Measurements from ENCODE around the gene ZNF212. TPM values are rescaled to one million over a fixed set of nuclear protein-coding genes. Genes with fewer than 3 reads are reported as not detected.

Gene ZNF212
- total RNA-seq, 1 experiment from 2014 or later: 18.6 TPM

DNA sequence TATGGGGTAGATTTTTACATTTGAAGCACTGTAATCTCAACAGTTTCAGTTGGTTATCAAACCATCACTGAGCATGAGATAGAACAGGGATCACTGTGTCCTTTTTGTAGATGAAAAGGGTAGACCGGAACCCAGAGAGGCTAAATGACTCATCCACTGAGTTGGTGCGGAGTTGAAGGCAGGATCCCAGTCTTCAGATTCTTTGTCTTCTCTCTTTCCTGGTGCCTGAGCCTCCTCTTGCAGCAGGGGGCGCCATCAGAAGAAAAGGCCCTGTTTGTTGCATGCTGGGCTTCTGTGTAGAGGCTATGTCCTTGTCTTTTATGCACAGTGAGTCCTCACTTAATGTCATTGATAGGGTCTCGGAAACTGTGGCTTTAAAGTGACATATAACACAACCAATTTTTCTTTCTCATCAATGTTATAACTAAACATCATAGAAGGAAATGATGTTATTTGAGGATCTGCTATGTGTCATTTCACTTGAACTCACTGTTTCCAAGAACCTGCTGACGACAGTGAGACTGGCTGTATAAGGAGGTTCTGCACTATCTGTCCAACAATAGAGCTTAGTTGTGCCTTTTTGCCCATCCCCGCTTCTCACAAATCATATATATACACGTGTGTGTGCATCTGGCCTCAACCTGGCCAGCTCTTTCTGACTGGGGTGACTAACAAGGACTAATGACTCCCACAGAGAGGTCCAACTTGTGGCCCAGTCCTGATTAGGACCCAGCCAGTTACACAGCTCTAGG is 29.8 kb upstream of the ZNF212 start:
- peaks cover 7% of the 10 kb centered on the region for H3K4me1 Mint-ChIP-seq (ENCODE audit: low read depth, unreplicated experiment)
- Histone ChIP-seq H3K4me3 (ENCODE audit: low read depth, low read length) (no peak overlapping the region), H3K27me3 (replicated peaks; ENCODE audit: control insufficient read depth, insufficient read depth, low read length) (no peaks in the 10 kb centered on the region), H3K9me3 (no peaks in the 10 kb centered on the region), H3K36me3 (ENCODE audit: control insufficient read depth, insufficient read depth, low read length) (peaks cover 7% of the 10 kb centered on the region), H3K4me1 (peaks cover 11% of the 10 kb centered on the region)
- intact Hi-C loops (cut with micrococcal nuclease; ENCODE audit: unreplicated experiment): no loop called here
- no TSS peak for BruUV-seq (replicated peaks)
- DNase-seq: peak in 1 of 2 experiments; percentile 68
- CTCF ChIA-PET: no interaction called here
- peaks cover 90% of the 10 kb centered on the region for H3K36me3 Mint-ChIP-seq (ENCODE audit: insufficient read depth, unreplicated experiment)
- H3K27ac Mint-ChIP-seq (ENCODE audit: unreplicated experiment): no peak overlapping the region
- H3K9me3 Mint-ChIP-seq (ENCODE audit: unreplicated experiment): no peaks in the 10 kb centered on the region
- POLR2A ChIA-PET: interaction anchor here (0.6 kb wide), 1 partner anchor 212 kb away, joined by 6 read pairs; no protein-coding TSS in a partner anchor
- TF ChIP-seq, protein P1, sequence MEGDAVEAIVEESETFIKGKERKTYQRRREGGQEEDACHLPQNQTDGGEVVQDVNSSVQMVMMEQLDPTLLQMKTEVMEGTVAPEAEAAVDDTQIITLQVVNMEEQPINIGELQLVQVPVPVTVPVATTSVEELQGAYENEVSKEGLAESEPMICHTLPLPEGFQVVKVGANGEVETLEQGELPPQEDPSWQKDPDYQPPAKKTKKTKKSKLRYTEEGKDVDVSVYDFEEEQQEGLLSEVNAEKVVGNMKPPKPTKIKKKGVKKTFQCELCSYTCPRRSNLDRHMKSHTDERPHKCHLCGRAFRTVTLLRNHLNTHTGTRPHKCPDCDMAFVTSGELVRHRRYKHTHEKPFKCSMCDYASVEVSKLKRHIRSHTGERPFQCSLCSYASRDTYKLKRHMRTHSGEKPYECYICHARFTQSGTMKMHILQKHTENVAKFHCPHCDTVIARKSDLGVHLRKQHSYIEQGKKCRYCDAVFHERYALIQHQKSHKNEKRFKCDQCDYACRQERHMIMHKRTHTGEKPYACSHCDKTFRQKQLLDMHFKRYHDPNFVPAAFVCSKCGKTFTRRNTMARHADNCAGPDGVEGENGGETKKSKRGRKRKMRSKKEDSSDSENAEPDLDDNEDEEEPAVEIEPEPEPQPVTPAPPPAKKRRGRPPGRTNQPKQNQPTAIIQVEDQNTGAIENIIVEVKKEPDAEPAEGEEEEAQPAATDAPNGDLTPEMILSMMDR (IDR thresholded peaks at IDR 0.05; ENCODE audit: insufficient read depth in 1 of 2, low read depth in 1 of 2, low read length in 1 of 2, severe bottlenecking in 1 of 2, unreplicated experiment in 1 of 2): peak; percentile 61
- no peak overlapping the region for H3K4me3 Mint-ChIP-seq (ENCODE audit: unreplicated experiment)
- no peaks in the 10 kb centered on the region for H3K27me3 Mint-ChIP-seq (ENCODE audit: insufficient read depth, unreplicated experiment)

- Mint-ChIP-seq H3K27me3 (ENCODE audit: insufficient read depth, unreplicated experiment) (no peaks in the 10 kb centered on the region), H3K27ac (ENCODE audit: unreplicated experiment) (no peak overlapping the region), H3K36me3 (ENCODE audit: insufficient read depth, unreplicated experiment) (peaks cover 95% of the 10 kb centered on the region), H3K4me1 (ENCODE audit: low read depth, unreplicated experiment) (peaks cover 5% of the 10 kb centered on the region), H3K9me3 (ENCODE audit: unreplicated experiment) (no peaks in the 10 kb centered on the region), H3K4me3 (ENCODE audit: unreplicated experiment) (no peak overlapping the region)
- no TSS peak for BruUV-seq (replicated peaks)
- ChIA-PET POLR2A (no interaction called here), CTCF (no interaction called here)
- no peak overlapping the region for H3K4me3 ChIP-seq (ENCODE audit: low read depth, low read length)
- peaks cover 8% of the 10 kb centered on the region for H3K4me1 ChIP-seq
- no peaks in the 10 kb centered on the region for H3K27me3 ChIP-seq (replicated peaks; ENCODE audit: control insufficient read depth, insufficient read depth, low read length)
- TF ChIP-seq, protein P1 (IDR thresholded peaks at IDR 0.05; ENCODE audit: insufficient read depth in 1 of 2, low read depth in 1 of 2, low read length in 1 of 2, severe bottlenecking in 1 of 2, unreplicated experiment in 1 of 2): no peak
- peaks cover 7% of the 10 kb centered on the region for H3K36me3 ChIP-seq (ENCODE audit: control insufficient read depth, insufficient read depth, low read length)
- no peaks in the 10 kb centered on the region for H3K9me3 ChIP-seq
- no peak for DNase-seq
- intact Hi-C loops (cut with micrococcal nuclease; ENCODE audit: unreplicated experiment): no loop called here
Measured at GRCh38 chr7:149210551-149210950, 28.9 kb upstream of the ZNF212 start.

DNA sequence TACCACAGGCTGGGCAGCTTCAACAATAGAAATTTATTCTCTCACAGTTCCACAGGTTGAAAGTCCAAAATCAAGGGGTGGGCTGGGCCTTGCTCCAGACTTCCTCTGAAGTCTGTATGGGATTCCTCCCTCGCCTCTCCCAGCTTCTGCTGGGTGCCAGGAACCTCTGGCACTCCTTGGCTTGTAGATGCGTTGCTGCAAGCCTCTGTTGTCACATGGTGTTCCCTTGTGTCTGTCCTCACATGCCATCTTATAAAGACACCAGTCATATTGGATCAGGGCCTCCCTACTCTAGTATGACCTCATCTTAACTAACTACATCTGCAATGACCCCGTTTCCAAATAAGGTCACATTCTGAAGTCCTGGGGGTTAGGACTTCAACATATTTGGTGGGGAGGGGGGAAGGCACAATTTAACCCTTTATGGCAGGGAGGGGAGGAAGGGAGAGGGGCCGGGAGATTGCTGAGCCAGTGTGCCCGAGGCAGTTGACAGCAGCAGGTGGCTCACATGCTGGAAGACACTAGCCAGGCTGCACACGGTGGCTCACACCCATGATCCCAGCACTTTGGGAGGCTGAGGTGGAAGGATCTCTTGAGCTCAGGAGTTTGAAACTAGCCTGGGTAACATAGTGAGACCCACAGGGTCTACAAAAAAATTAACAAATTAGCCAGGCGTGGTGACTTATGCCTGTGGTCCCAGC is 25.3 kb upstream of the ZNF212 start:
- H3K27me3 Mint-ChIP-seq (ENCODE audit: insufficient read depth, unreplicated experiment): no peaks in the 10 kb centered on the region
- Histone ChIP-seq H3K36me3 (ENCODE audit: control insufficient read depth, insufficient read depth, low read length) (peaks cover 2% of the 10 kb centered on the region), H3K9me3 (no peaks in the 10 kb centered on the region), H3K4me3 (ENCODE audit: low read depth, low read length) (no peak overlapping the region), H3K4me1 (peaks cover 7% of the 10 kb centered on the region; the same call in 1 of the 2 replicates), H3K27me3 (replicated peaks; ENCODE audit: control insufficient read depth, insufficient read depth, low read length) (no peaks in the 10 kb centered on the region)
- ChIA-PET CTCF (no interaction called here), POLR2A (interaction anchor here (0.6 kb wide), 1 partner anchor 1834 kb away, joined by 4 read pairs; no protein-coding TSS in a partner anchor)
- H3K4me3 Mint-ChIP-seq (ENCODE audit: unreplicated experiment): no peak overlapping the region
- peaks cover 96% of the 10 kb centered on the region for H3K36me3 Mint-ChIP-seq (ENCODE audit: insufficient read depth, unreplicated experiment)
- no peak for DNase-seq
- H3K27ac Mint-ChIP-seq (ENCODE audit: unreplicated experiment): peak overlapping the region; percentile 22
- no peaks in the 10 kb centered on the region for H3K9me3 Mint-ChIP-seq (ENCODE audit: unreplicated experiment)
- no peaks in the 10 kb centered on the region for H3K4me1 Mint-ChIP-seq (ENCODE audit: low read depth, unreplicated experiment)
- intact Hi-C loops (cut with micrococcal nuclease; ENCODE audit: unreplicated experiment): no loop called here
- TF ChIP-seq, protein P1 (IDR thresholded peaks at IDR 0.05; ENCODE audit: insufficient read depth in 1 of 2, low read depth in 1 of 2, low read length in 1 of 2, severe bottlenecking in 1 of 2, unreplicated experiment in 1 of 2): no peak
- BruUV-seq (replicated peaks): no TSS peak
